ENCODE results near the gene TLK1. TPM values are rescaled to one million over a fixed set of nuclear protein-coding genes. Genes with fewer than 3 reads are reported as not detected.

The TLK1 gene
- total and polyA plus RNA-seq, 10 of the 15 experiments (the other 5 are each of a cell fraction or from before 2014, with no cell fraction given), result 25.1 to 126 (median 57.3) TPM

DNA sequence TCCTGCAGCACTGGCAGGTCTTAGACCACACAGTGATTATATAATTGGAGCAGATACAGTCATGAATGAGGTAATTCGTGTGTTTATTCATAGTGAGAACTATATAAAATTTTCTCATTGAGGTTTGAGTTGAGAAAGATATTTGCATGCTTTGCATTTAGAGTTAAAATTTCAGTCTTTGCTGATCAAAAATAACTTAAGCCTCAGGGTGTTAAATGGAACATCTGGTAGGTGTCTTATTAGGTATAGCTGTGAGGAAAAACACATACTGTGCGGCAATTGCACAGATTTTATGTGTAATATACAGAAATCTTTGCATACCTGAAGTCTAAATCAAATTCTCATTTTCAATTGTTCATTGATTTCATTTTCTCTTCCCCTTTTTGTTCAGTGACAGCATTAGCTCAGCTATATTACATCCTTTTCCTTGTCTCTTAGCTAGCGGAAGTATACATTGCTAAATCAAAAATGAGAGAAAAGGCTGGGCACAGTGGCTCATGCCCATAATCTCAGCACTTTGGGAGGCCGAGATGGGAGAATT lies 210.4 kb downstream of the TLK1 start (continued):
- TF ChIP-seq, protein P1, sequence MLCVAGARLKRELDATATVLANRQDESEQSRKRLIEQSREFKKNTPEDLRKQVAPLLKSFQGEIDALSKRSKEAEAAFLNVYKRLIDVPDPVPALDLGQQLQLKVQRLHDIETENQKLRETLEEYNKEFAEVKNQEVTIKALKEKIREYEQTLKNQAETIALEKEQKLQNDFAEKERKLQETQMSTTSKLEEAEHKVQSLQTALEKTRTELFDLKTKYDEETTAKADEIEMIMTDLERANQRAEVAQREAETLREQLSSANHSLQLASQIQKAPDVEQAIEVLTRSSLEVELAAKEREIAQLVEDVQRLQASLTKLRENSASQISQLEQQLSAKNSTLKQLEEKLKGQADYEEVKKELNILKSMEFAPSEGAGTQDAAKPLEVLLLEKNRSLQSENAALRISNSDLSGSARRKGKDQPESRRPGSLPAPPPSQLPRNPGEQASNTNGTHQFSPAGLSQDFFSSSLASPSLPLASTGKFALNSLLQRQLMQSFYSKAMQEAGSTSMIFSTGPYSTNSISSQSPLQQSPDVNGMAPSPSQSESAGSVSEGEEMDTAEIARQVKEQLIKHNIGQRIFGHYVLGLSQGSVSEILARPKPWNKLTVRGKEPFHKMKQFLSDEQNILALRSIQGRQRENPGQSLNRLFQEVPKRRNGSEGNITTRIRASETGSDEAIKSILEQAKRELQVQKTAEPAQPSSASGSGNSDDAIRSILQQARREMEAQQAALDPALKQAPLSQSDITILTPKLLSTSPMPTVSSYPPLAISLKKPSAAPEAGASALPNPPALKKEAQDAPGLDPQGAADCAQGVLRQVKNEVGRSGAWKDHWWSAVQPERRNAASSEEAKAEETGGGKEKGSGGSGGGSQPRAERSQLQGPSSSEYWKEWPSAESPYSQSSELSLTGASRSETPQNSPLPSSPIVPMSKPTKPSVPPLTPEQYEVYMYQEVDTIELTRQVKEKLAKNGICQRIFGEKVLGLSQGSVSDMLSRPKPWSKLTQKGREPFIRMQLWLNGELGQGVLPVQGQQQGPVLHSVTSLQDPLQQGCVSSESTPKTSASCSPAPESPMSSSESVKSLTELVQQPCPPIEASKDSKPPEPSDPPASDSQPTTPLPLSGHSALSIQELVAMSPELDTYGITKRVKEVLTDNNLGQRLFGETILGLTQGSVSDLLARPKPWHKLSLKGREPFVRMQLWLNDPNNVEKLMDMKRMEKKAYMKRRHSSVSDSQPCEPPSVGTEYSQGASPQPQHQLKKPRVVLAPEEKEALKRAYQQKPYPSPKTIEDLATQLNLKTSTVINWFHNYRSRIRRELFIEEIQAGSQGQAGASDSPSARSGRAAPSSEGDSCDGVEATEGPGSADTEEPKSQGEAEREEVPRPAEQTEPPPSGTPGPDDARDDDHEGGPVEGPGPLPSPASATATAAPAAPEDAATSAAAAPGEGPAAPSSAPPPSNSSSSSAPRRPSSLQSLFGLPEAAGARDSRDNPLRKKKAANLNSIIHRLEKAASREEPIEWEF (IDR thresholded peaks at IDR 0.05; ENCODE audit: insufficient replicate concordance, low read depth, low read length), result peak; percentile 34
- TF ChIP-seq TCF3 (IDR thresholded peaks at IDR 0.05; ENCODE audit: borderline replicate concordance, insufficient read depth, low read depth, low read length) (no peak), YBX1 (IDR thresholded peaks at IDR 0.05) (no peak), SPI1 (IDR thresholded peaks at IDR 0.05; ENCODE audit: borderline replicate concordance, insufficient read depth, low read depth, low read length) (peak; percentile 95), CREM (IDR thresholded peaks at IDR 0.05; ENCODE audit: low read depth) (peak; percentile 58; the same call in 1 of the 2 replicates), MEF2A (IDR thresholded peaks at IDR 0.05; ENCODE audit: insufficient read depth, low read depth, low read length) (0 out of 2 replicates have a peak, but pooled peaks have one; percentile 37), SREBF1 (IDR thresholded peaks at IDR 0.05; ENCODE audit: low read length) (peak; percentile 33; the same call in 1 of the 2 replicates), POU2F2 (IDR thresholded peaks at IDR 0.05; ENCODE audit: borderline replicate concordance, low read depth, low read length) (peak; percentile 51; the same call in 1 of the 3 replicates), GABPA (IDR thresholded peaks at IDR 0.05; ENCODE audit: low read depth) (peak; percentile 64), KAT2A (conservative IDR thresholded peaks at IDR 0.05; ENCODE audit: control insufficient read depth, low read depth, low read length) (no peak), CBFB (IDR thresholded peaks at IDR 0.05; ENCODE audit: low read depth) (peak; percentile 38; the same call in 1 of the 2 replicates)
- TF ChIP-seq, protein P2, sequence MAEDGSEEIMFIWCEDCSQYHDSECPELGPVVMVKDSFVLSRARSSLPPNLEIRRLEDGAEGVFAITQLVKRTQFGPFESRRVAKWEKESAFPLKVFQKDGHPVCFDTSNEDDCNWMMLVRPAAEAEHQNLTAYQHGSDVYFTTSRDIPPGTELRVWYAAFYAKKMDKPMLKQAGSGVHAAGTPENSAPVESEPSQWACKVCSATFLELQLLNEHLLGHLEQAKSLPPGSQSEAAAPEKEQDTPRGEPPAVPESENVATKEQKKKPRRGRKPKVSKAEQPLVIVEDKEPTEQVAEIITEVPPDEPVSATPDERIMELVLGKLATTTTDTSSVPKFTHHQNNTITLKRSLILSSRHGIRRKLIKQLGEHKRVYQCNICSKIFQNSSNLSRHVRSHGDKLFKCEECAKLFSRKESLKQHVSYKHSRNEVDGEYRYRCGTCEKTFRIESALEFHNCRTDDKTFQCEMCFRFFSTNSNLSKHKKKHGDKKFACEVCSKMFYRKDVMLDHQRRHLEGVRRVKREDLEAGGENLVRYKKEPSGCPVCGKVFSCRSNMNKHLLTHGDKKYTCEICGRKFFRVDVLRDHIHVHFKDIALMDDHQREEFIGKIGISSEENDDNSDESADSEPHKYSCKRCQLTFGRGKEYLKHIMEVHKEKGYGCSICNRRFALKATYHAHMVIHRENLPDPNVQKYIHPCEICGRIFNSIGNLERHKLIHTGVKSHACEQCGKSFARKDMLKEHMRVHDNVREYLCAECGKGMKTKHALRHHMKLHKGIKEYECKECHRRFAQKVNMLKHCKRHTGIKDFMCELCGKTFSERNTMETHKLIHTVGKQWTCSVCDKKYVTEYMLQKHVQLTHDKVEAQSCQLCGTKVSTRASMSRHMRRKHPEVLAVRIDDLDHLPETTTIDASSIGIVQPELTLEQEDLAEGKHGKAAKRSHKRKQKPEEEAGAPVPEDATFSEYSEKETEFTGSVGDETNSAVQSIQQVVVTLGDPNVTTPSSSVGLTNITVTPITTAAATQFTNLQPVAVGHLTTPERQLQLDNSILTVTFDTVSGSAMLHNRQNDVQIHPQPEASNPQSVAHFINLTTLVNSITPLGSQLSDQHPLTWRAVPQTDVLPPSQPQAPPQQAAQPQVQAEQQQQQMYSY (CRISPR knock-in tag; IDR thresholded peaks at IDR 0.05), result no peak
- TF ChIP-seq, protein P3, sequence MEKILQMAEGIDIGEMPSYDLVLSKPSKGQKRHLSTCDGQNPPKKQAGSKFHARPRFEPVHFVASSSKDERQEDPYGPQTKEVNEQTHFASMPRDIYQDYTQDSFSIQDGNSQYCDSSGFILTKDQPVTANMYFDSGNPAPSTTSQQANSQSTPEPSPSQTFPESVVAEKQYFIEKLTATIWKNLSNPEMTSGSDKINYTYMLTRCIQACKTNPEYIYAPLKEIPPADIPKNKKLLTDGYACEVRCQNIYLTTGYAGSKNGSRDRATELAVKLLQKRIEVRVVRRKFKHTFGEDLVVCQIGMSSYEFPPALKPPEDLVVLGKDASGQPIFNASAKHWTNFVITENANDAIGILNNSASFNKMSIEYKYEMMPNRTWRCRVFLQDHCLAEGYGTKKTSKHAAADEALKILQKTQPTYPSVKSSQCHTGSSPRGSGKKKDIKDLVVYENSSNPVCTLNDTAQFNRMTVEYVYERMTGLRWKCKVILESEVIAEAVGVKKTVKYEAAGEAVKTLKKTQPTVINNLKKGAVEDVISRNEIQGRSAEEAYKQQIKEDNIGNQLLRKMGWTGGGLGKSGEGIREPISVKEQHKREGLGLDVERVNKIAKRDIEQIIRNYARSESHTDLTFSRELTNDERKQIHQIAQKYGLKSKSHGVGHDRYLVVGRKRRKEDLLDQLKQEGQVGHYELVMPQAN (conservative IDR thresholded peaks at IDR 0.05), result no peak
- TF ChIP-seq, protein P4, sequence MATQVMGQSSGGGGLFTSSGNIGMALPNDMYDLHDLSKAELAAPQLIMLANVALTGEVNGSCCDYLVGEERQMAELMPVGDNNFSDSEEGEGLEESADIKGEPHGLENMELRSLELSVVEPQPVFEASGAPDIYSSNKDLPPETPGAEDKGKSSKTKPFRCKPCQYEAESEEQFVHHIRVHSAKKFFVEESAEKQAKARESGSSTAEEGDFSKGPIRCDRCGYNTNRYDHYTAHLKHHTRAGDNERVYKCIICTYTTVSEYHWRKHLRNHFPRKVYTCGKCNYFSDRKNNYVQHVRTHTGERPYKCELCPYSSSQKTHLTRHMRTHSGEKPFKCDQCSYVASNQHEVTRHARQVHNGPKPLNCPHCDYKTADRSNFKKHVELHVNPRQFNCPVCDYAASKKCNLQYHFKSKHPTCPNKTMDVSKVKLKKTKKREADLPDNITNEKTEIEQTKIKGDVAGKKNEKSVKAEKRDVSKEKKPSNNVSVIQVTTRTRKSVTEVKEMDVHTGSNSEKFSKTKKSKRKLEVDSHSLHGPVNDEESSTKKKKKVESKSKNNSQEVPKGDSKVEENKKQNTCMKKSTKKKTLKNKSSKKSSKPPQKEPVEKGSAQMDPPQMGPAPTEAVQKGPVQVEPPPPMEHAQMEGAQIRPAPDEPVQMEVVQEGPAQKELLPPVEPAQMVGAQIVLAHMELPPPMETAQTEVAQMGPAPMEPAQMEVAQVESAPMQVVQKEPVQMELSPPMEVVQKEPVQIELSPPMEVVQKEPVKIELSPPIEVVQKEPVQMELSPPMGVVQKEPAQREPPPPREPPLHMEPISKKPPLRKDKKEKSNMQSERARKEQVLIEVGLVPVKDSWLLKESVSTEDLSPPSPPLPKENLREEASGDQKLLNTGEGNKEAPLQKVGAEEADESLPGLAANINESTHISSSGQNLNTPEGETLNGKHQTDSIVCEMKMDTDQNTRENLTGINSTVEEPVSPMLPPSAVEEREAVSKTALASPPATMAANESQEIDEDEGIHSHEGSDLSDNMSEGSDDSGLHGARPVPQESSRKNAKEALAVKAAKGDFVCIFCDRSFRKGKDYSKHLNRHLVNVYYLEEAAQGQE (IDR thresholded peaks at IDR 0.05; ENCODE audit: low read depth, low read length), result no peak
